Measurements from ENCODE around the gene TUBG1. TPM values are rescaled to one million over a fixed set of nuclear protein-coding genes. Genes with fewer than 3 reads are reported as not detected.

TUBG1 gene
- total and polyA plus RNA-seq, 9 donors: 11.3 to 41.2 (median 25.1) TPM

DNA sequence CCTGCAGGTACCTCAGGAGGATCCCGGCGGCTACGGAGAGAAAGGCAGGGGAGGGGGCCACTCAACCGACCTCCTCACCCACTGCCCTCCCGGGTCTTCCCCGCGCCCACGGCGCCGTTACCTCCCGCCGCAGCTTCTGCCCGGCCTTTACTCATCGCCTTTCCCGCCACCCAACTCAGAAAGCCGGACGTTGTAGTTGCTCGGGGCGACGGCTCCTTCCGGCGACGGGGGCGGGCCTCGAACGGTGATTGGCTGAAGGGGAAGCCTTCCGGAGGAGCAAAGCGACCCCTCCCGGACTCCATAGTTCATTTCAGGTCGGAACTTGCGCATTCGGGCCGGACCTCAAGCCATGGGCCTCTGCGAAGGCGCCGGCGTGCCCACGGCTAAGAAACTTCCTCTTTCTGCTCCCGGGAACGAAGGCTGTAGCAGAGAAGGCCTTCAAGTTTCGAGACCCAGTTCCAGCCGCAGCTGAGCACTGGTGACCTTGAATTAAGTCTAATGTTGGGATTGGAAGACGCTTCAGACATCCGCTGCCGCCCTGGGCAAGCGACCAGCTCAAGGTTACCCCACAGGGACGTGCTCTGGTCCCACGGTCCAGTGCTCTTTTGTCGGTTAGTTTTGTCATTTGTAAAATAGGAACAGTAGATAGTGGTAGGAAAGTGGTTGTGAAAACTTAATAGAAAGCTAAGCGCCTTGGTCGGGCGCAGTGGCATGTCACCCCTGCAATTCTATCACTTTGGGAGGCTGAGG, 31.8 kb upstream of the TUBG1 start, which contains the start of gene PSMC3IP:
Gene PSMC3IP (minus strand): TSS at position 198 of the 750 bp plus-strand sequence. CDS start 43 bp downstream, at position 155.
- Histone ChIP-seq H3K36me3 (no peaks in the 10 kb centered on the region), H3K27ac (peak within 1 kb of the TSS in 1 of 2 donors; percentile 78), H3K9me3 (no peaks in the 10 kb centered on the region), H3K27me3 (no peaks in the 10 kb centered on the region), H3K4me3 (peak within 1 kb of the TSS; percentile 65), H3K4me1 (ENCODE audit: insufficient read depth) (peaks cover 4% of the 10 kb centered on the region)
- intact Hi-C loops (cut with DNase I): loop anchor here in 3 of 4 donors (1.0 to 5.0 kb wide), 4 partner anchors 100 to 605 kb away; partner anchors contain the start of genes CCR10 (in 1 of the 3) and CNTNAP1 (in 1 of the 3)
- WGBS, 3 donors: 0 to 1% (median 0%) methylated on average over 32 to 52 of the region's 52 CpGs
- TF ChIP-seq, protein P1, sequence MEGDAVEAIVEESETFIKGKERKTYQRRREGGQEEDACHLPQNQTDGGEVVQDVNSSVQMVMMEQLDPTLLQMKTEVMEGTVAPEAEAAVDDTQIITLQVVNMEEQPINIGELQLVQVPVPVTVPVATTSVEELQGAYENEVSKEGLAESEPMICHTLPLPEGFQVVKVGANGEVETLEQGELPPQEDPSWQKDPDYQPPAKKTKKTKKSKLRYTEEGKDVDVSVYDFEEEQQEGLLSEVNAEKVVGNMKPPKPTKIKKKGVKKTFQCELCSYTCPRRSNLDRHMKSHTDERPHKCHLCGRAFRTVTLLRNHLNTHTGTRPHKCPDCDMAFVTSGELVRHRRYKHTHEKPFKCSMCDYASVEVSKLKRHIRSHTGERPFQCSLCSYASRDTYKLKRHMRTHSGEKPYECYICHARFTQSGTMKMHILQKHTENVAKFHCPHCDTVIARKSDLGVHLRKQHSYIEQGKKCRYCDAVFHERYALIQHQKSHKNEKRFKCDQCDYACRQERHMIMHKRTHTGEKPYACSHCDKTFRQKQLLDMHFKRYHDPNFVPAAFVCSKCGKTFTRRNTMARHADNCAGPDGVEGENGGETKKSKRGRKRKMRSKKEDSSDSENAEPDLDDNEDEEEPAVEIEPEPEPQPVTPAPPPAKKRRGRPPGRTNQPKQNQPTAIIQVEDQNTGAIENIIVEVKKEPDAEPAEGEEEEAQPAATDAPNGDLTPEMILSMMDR (IDR thresholded peaks at IDR 0.05): peak in 2 of 3 donors; percentile 15 to 46
- TF ChIP-seq EP300 (IDR thresholded peaks at IDR 0.05) (no peak), POLR2A (IDR thresholded peaks at IDR 0.05) (peak; percentile 39)
- DNase-seq: peak; percentile 93 to 96 (median 94)

DNA sequence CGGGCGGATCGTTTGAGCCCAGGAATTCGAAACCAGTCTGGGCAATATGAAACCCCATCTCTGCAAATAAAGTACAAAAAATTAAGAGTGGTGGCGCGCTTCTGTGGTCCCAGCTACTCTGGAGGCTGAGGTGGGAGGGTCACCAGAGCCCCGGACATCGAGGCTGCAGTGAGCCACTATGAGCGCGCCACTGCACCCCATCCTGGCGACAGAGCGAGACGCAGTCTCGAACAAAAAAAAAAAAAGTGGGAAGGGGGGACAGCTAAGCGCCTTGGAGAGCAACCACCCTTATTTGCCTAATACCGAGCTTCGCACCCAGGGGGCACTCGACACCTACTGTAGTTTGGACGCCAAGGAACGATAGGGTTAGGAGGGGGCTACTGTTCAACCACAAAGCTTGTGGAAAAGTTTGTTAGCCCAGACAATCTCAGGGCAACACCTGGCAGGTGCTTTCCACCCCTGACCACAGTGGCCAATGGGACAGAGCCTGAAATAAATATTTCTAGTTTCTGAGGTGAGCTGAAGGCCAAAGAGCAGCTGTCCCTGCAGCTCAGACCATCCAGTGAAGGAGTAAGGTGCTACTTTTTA, 31.1 kb upstream of the TUBG1 start:
- Histone ChIP-seq H3K4me3 (peak overlapping the region; percentile 65), H3K36me3 (no peaks in the 10 kb centered on the region), H3K9me3 (no peaks in the 10 kb centered on the region), H3K27me3 (no peaks in the 10 kb centered on the region), H3K27ac (peak overlapping the region in 1 of 2 donors; percentile 78), H3K4me1 (ENCODE audit: insufficient read depth) (peaks cover 4% of the 10 kb centered on the region)
- intact Hi-C loops (cut with DNase I): loop anchor here in 2 of 4 donors (2.0 to 5.0 kb wide), 3 partner anchors 100 to 606 kb away; partner anchors contain the start of genes CCR10 (in 1 of the 2) and CNTNAP1 (in 1 of the 2)
- peak; percentile 69 to 87 (median 81) for DNase-seq
- TF ChIP-seq POLR2A (IDR thresholded peaks at IDR 0.05): no peak
- TF ChIP-seq, protein P1 (IDR thresholded peaks at IDR 0.05): peak in 2 of 3 donors; percentile 70 to 72
- 0 to 1% (median 0%) methylated on average over 20 of the region's 20 CpGs for WGBS, 3 donors

DNA sequence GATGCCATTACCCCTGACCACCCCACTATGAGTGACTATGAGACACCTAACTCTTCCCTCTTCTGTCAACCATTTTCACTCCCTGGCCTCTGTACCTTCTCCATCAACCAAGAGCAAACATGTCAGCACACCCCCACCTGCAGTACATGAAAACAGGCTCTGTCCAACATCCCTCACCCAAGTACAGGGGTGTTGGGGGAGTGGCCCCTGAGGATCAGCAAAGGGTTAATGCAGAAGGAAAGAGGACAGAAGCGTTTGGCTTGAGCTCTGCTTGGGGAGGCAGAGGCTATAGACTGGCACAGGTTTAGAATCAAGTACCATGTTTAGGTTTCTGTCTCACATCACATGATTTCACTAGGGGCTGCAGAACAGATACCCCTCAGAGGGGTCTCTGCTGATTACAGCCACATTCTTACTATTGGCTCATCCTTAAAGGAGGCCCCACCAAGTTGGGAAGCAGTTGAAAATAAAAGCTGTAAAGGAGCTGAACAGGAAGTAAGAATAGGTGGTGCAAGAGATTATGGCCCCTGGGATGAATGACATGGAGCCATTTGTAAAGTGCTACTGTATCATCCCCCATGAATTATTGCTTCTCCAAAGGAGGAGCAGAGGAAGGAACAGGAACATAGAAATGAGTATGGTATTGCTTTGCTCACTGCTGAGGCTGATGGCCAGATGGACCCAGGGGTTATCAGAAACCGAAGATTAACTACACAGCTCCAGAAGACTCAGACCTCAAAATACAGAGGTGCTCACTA, 29.5 kb upstream of the TUBG1 start:
- 21 to 51% (median 34%) methylated on average over 2 of the region's 2 CpGs for WGBS, 3 donors
- Histone ChIP-seq H3K4me3 (no peak overlapping the region), H3K36me3 (no peaks in the 10 kb centered on the region), H3K4me1 (ENCODE audit: insufficient read depth) (peaks cover 4% of the 10 kb centered on the region), H3K27me3 (no peaks in the 10 kb centered on the region), H3K9me3 (no peaks in the 10 kb centered on the region), H3K27ac (no peak overlapping the region)
- intact Hi-C loops (cut with DNase I): loop anchor here in 2 of 4 donors (2.0 to 10.0 kb wide), 6 partner anchors 99 to 608 kb away; partner anchors contain the start of genes RAMP2 (in 2 of the 2), BECN1 (in 1 of the 2), CCR10 (in 1 of the 2) and CNTNAP1 (in 1 of the 2)
- peak in 1 of 5 donors; percentile 9 for DNase-seq
- TF ChIP-seq POLR2A (IDR thresholded peaks at IDR 0.05): no peak
- no peak for TF ChIP-seq EP300 (IDR thresholded peaks at IDR 0.05)
- TF ChIP-seq, protein P1 (IDR thresholded peaks at IDR 0.05): no peak
